Tibial artery (tissue), 4 donors: ENCODE data around the gene TMEM45A.
"Not testable (repeated sequence)": the region's sequence is repeated elsewhere in the genome, so short reads cannot be mapped to it uniquely, and the experiment has no call there.

Experiments used
- DNase-seq, 2 donors: peaks; one replicate each; pipeline ENCODE4 v3.0.0-alpha.2; 2019
- H3K27ac ChIP-seq, 2 donors: fragments of 200-600 bp; sonication (generic) in 1 of 2; 1 replicate in 1 of 2; 2 replicates in 1 of 2; pipeline ENCODE4 v1.5.1; 2018 to 2019; ENCODE audit warnings: mild to moderate bottlenecking in 1 of 2
- H3K27me3 ChIP-seq, 2 donors: fragments of 200-600 bp; sonication (generic) in 1 of 2; one replicate each; pipeline versions ENCODE4 v1.5.1 to v1.6.0; 2016 to 2019
- H3K36me3 ChIP-seq, 3 donors: fragments of 200-600 bp; sonication (generic) in 2 of 3; one replicate each; pipeline ENCODE4 v1.5.1; 2016 to 2019; ENCODE audit warnings: mild to moderate bottlenecking in 2 of 3
- H3K4me1 ChIP-seq, 4 donors: fragments of 200-600 bp; sonication (generic) in 2 of 4; 1 replicate in 3 of 4; 2 replicates in 1 of 4; pipeline ENCODE4 v1.5.1; 2016 to 2019
- H3K4me3 ChIP-seq, 2 donors: fragments of 200-600 bp; sonication (generic) in 1 of 2; 1 replicate in 1 of 2; 2 replicates in 1 of 2; pipeline ENCODE4 v1.5.1; 2018 to 2019; ENCODE audit warnings: mild to moderate bottlenecking in 2 of 2
- H3K9me3 ChIP-seq, 3 donors: fragments of 200-600 bp; sonication (generic) in 1 of 3; one replicate each; pipeline ENCODE4 v1.5.1; 2016 to 2019
- intact Hi-C: fragments of 100-400 bp; cut with DNase I; formaldehyde crosslinking; loops from one replicate; pipeline ENCODE4 v1.15.0; 2023; ENCODE audit warnings: low total_unique reads
- TF ChIP-seq, protein P1 (sequence below), 2 experiments: fragments of 200-600 bp in 1 of 2; fragments of 450-650 bp in 1 of 2; IDR thresholded peaks; one replicate each; pipeline ENCODE4 v1.5.1; 2017 to 2019; ENCODE audit warnings: antibody characterized with exemption in 2 of 2, mild to moderate bottlenecking in 1 of 2, moderate library complexity in 1 of 2

TMEM45A gene

DNA sequence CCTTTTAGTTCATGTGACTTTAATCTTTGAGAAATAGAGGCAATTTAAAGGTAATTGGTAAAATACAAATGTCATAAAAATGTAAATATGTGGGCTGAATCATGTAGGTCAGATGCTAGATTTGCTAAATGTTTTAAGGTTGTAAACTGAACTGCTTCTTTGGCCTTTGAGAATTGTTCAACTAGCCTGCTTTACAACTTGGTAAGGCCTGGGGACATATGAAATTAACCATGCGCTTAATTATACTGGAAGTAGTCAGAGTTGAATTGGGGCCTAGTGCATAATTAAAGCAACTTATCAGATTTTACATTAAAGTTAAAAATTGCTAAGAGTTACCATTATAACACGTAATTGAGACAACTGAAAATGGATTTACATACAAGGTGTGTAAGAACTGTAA is 21.0 kb upstream of the TMEM45A start:
- Histone ChIP-seq H3K4me1 (no peaks in the 10 kb centered on the region), H3K27ac (no peak overlapping the region), H3K36me3 (no peaks in the 10 kb centered on the region), H3K4me3 (no peak overlapping the region), H3K27me3 (no peaks in the 10 kb centered on the region), H3K9me3 (no peaks in the 10 kb centered on the region)
- intact Hi-C loops = no loop called here
- TF ChIP-seq, protein P1, sequence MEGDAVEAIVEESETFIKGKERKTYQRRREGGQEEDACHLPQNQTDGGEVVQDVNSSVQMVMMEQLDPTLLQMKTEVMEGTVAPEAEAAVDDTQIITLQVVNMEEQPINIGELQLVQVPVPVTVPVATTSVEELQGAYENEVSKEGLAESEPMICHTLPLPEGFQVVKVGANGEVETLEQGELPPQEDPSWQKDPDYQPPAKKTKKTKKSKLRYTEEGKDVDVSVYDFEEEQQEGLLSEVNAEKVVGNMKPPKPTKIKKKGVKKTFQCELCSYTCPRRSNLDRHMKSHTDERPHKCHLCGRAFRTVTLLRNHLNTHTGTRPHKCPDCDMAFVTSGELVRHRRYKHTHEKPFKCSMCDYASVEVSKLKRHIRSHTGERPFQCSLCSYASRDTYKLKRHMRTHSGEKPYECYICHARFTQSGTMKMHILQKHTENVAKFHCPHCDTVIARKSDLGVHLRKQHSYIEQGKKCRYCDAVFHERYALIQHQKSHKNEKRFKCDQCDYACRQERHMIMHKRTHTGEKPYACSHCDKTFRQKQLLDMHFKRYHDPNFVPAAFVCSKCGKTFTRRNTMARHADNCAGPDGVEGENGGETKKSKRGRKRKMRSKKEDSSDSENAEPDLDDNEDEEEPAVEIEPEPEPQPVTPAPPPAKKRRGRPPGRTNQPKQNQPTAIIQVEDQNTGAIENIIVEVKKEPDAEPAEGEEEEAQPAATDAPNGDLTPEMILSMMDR (IDR thresholded peaks at IDR 0.05) = no peak
- DNase-seq = no peak

DNA sequence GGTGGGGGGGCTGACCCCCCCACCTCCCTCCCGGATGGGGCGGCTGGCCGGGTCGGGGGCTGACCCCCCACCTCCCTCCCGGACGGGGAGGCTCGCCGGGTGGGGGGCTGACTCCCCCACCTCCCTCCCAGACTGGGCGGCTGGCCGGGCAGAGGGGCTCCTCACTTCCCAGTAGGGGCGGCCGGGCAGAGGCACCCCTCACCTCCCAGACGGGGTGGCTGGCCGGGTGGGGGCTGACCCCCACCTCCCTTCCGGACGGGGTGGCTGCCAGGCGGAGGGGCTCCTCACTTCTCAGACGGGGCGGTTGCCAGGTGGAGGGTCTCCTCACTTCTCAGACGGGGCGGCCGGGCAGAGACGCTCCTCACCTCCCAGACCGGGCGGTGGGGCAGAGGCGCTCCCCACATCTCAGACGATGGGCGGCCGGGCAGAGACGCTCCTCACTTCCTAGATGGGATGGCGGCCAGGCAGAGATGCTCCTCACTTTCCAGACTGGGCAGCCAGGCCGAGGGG is 14.5 kb upstream of the TMEM45A start:
- H3K27ac ChIP-seq, H3K4me1 ChIP-seq, intact Hi-C loops, H3K27me3 ChIP-seq, H3K9me3 ChIP-seq, DNase-seq, H3K36me3 ChIP-seq, H3K4me3 ChIP-seq: not testable (repeated sequence)

DNA sequence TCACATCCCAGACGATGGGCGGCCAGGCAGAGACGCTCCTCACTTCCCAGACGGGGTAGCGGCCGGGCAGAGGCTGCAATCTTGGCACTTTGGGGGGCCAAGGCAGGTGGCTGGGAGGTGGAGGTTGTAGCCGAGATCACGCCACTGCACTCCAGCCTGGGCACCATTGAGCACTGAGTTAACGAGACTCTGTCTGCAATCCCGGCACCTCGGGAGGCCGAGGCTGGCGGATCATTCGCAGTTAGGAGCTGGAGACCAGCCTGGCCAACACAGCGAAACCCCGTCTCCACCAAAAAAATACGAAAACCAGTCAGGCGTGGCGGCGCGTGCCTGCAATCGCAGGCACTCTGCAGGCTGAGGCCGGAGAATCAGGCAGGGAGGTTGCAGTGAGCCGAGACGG is 13.9 kb upstream of the TMEM45A start:
- H3K27ac ChIP-seq, H3K4me1 ChIP-seq, H3K36me3 ChIP-seq, H3K9me3 ChIP-seq, H3K27me3 ChIP-seq, H3K4me3 ChIP-seq, DNase-seq, intact Hi-C loops: not testable (repeated sequence)

DNA sequence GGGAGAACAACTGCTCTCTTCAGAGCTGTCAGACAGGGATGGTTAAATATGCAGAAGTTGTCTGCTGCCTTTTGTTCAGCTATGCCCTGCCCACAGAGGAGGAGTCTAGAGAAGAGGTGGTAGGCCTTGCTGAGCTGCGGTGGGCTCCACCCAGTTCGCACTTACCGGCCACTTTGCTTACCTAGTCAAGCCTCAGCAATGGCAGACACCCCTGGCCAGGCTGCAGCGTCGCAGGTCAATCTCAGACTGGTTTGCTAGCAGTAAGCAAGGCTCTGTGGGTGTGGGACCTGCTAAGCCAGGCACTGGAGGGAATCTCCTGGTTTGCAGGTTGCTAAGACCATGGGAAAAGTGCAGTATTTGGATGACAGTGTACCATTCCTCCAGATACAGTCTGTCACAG is 12.3 kb upstream of the TMEM45A start:
- TF ChIP-seq, protein P1 (IDR thresholded peaks at IDR 0.05) = no peak
- H3K27ac ChIP-seq = no peak overlapping the region
- intact Hi-C loops = no loop called here
- DNase-seq = no peak
- H3K36me3 ChIP-seq = no peaks in the 10 kb centered on the region
- H3K27me3 ChIP-seq = peaks cover 0 to 5% of the 10 kb centered on the region in 2 donors
- H3K4me3 ChIP-seq = no peak overlapping the region
- H3K9me3 ChIP-seq = no peaks in the 10 kb centered on the region
- no peaks in the 10 kb centered on the region for H3K4me1 ChIP-seq

DNA sequence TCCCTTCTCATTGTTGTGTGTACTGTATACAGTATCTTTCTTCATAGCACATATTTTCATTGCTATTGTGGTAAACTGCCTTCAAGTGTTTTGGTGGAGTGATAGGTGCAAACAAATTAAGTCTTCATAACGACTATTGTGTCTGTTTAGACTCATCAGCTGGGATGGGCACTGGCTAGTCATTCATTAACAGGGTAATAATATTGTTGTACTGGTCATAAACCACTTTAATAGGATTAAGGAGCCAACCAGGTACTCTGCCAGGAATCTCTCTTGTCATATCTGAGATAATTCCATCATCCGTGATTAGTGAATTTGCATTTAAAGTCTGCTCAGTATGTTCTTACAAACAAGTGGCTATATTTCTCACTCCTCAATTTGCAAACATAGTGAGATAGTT is 10.2 kb upstream of the TMEM45A start:
- intact Hi-C loops = no loop called here
- peaks cover 0 to 5% of the 10 kb centered on the region in 2 donors for H3K27me3 ChIP-seq
- H3K27ac ChIP-seq = no peak overlapping the region
- TF ChIP-seq, protein P1 (IDR thresholded peaks at IDR 0.05) = no peak
- H3K9me3 ChIP-seq = no peaks in the 10 kb centered on the region
- H3K36me3 ChIP-seq = no peaks in the 10 kb centered on the region
- H3K4me1 ChIP-seq = no peaks in the 10 kb centered on the region
- DNase-seq = no peak
- no peak overlapping the region for H3K4me3 ChIP-seq

DNA sequence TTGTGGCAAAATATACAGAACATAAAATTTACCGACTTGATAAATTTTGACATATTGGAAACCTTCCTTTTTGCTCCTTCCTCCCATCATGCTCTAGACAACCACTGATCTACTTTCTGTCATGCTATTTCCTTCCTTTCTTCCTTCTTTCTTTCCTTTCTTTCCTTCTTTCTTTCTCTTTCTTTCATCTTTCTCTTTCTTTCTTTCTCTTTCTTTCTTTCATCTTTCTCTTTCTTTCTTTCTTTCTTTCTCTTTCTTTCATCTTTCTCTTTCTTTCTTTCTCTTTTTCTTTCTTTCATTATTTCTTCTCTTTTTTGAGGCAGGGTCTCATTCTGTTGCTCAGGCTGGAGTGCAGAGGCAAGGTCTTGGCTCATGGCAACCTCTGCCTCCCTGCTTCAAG is 8.9 kb upstream of the TMEM45A start:
- Histone ChIP-seq H3K36me3 (no peaks in the 10 kb centered on the region), H3K27me3 (peaks cover 0 to 5% of the 10 kb centered on the region in 2 donors), H3K9me3 (no peaks in the 10 kb centered on the region), H3K27ac (no peak overlapping the region), H3K4me1 (no peaks in the 10 kb centered on the region), H3K4me3 (no peak overlapping the region)
- TF ChIP-seq, protein P1 (IDR thresholded peaks at IDR 0.05) = no peak
- intact Hi-C loops = no loop called here
- no peak for DNase-seq

DNA sequence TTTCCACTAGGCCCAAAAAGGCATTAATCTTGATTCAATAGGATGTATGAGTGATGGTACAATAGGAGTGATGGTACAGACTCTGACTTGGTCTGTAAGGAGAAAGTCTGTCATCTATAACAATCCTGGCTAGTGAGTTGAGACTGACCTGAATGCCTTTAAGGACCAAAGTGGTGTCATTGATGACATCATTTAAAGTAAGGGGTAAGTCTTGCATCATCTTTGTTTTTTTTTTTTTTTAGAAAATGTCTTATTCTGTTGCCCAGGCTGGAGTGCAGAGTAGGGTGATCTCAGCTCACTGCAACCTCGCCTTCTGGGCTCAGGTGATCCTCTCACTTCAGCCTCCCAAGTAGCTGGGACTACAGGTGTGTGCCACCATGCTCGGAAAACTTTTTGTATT is 5.6 kb upstream of the TMEM45A start:
- Histone ChIP-seq H3K36me3 (no peaks in the 10 kb centered on the region), H3K27ac (no peak overlapping the region), H3K4me3 (no peak overlapping the region), H3K9me3 (no peaks in the 10 kb centered on the region), H3K27me3 (no peaks in the 10 kb centered on the region), H3K4me1 (peaks cover 0 to 5% (median 1%) of the 10 kb centered on the region in 4 donors)
- intact Hi-C loops = no loop called here
- no peak for DNase-seq
- TF ChIP-seq, protein P1 (IDR thresholded peaks at IDR 0.05) = no peak
